Sigmoid colon (tissue), 7 donors: ENCODE measurements around the gene ITK. TPM values are rescaled to one million over a fixed set of nuclear protein-coding genes. Genes with fewer than 3 reads are reported as not detected.

ENCODE experiments used
- DNase-seq: peaks from one replicate; pipeline ENCODE4 v3.0.0-alpha.2; 2019
- H3K27ac ChIP-seq, 4 donors: fragments of 200-600 bp; sonication (generic); one replicate each; pipeline ENCODE4 v1.5.1; 2016 to 2019; ENCODE audit warnings: mild to moderate bottlenecking in 1 of 4
- H3K27me3 ChIP-seq, 3 donors: fragments of 200-600 bp; sonication (generic); one replicate each; pipeline ENCODE4 v1.5.1; 2019; ENCODE audit warnings: mild to moderate bottlenecking in 1 of 3
- H3K36me3 ChIP-seq, 4 donors: fragments of 200-600 bp; sonication (generic); one replicate each; pipeline ENCODE4 v1.5.1; 2016 to 2019
- H3K4me1 ChIP-seq, 4 donors: fragments of 200-600 bp; sonication (generic); one replicate each; pipeline ENCODE4 v1.5.1; 2017 to 2019
- H3K4me3 ChIP-seq, 4 donors: fragments of 200-600 bp; sonication (generic); one replicate each; pipeline ENCODE4 v1.5.1; 2017 to 2019; ENCODE audit warnings: mild to moderate bottlenecking in 2 of 4, moderate library complexity in 1 of 4
- H3K9me3 ChIP-seq, 4 donors: fragments of 200-600 bp in 3 of 4; sonication (generic) in 3 of 4; one replicate each; pipeline versions ENCODE4 v1.5.1 to v1.6.1; 2013 to 2019
- EP300 ChIP-seq, 4 donors: sonication (generic); formaldehyde crosslinking; IDR thresholded peaks; one replicate each; pipeline ENCODE4 v1.6.1; 2017; ENCODE audit warnings: antibody characterized with exemption in 4 of 4
- POLR2A ChIP-seq, 2 donors: fragments of 450-650 bp; IDR thresholded peaks; one replicate each; pipeline ENCODE4 v1.6.1; 2016; ENCODE audit warnings: antibody characterized with exemption in 2 of 2, mild to moderate bottlenecking in 2 of 2, moderate library complexity in 2 of 2
- POLR2AphosphoS5 ChIP-seq, 4 donors: sonication (generic); formaldehyde crosslinking; IDR thresholded peaks; one replicate each; pipeline ENCODE4 v1.6.1; 2017; ENCODE audit warnings: antibody characterized with exemption in 4 of 4
- WGBS, 2 donors: extraction: QIAGEN DNeasy Blood & Tissue Kit; methylation state at CpG; one replicate each; pipeline ENCODE4 v1.1.7; 2013; 5-methylcytosine and 5-hydroxymethylcytosine counted together
- intact Hi-C: fragments of 100-400 bp; cut with DNase I; formaldehyde crosslinking; loops from one replicate; pipeline ENCODE4 v1.15.1; 2023
- polyA plus RNA-seq, 3 donors: library from polyadenylated mRNA; stranded (reverse); fragments of 200-250 nt; gene quantifications; one replicate each; pipeline ENCODE4 v1.2.3, GENCODE V29; 2013
- total RNA-seq, 4 donors: library from RNA; depleted of rRNA; stranded (reverse); fragments of >200 nt; gene quantifications; one replicate each; pipeline ENCODE4 v1.1.0, GENCODE V29; 2016
- TF ChIP-seq, protein P1 (sequence below), 4 experiments: fragments of 450-650 bp in 3 of 4; fragments of 200-600 bp in 1 of 4; IDR thresholded peaks; one replicate each; pipeline ENCODE4 v1.5.1; 2016 to 2019; ENCODE audit warnings: antibody characterized with exemption in 4 of 4, mild to moderate bottlenecking in 3 of 4, moderate library complexity in 2 of 4
- donor health status: healthy with polysubstance abuse.
- donor health status: Bipolar disorder and iron deficiency.
- donor health status: healthy.

The ITK gene
- total and polyA plus RNA-seq, 7 donors, result 0.60 to 15.1 (median 1.5) TPM

DNA sequence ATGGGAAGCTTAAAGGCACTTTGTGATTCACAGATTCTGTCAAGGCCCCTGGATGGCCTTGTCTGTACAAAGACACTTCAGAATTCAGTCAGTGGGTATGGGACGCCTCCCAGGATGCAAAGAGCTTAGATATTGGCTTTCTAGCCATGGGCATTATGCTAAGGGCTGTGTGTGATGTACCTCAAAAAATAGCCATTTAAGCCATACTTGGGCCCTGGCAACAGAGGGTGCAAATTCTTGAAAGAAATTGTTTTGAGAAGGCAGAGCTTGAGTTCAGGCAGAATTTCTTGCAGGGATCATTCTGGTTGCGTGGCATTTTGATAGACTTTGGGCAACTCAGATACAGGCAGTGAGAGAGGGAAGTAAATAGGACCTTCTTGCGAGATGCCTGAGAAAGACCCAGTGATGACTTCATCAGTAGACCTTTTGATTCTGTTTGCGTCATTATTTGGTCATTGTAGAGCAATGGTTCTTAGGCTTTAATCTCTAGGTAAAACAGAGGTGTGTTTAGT lies 89.2 kb downstream of the ITK start:
- Histone ChIP-seq H3K9me3 (no peaks in the 10 kb centered on the region), H3K4me3 (no peak overlapping the region), H3K36me3 (no peaks in the 10 kb centered on the region), H3K27me3 (no peaks in the 10 kb centered on the region), H3K4me1 (peaks cover 0 to 13% (median 10%) of the 10 kb centered on the region in 4 donors), H3K27ac (no peak overlapping the region)
- no peak for DNase-seq
- intact Hi-C loops, result loop anchor here (5.0 to 10.0 kb wide), 2 partner anchors 128 to 475 kb away; partner anchors contain the start of genes LSM11 and MED7
- WGBS, 2 donors, result 78 to 90% methylated on average over 4 of the region's 4 CpGs
- TF ChIP-seq POLR2AphosphoS5 (IDR thresholded peaks at IDR 0.05), result no peak
- no peak for TF ChIP-seq EP300 (IDR thresholded peaks at IDR 0.05)
- TF ChIP-seq, protein P1, sequence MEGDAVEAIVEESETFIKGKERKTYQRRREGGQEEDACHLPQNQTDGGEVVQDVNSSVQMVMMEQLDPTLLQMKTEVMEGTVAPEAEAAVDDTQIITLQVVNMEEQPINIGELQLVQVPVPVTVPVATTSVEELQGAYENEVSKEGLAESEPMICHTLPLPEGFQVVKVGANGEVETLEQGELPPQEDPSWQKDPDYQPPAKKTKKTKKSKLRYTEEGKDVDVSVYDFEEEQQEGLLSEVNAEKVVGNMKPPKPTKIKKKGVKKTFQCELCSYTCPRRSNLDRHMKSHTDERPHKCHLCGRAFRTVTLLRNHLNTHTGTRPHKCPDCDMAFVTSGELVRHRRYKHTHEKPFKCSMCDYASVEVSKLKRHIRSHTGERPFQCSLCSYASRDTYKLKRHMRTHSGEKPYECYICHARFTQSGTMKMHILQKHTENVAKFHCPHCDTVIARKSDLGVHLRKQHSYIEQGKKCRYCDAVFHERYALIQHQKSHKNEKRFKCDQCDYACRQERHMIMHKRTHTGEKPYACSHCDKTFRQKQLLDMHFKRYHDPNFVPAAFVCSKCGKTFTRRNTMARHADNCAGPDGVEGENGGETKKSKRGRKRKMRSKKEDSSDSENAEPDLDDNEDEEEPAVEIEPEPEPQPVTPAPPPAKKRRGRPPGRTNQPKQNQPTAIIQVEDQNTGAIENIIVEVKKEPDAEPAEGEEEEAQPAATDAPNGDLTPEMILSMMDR (IDR thresholded peaks at IDR 0.05), result no peak
- TF ChIP-seq POLR2A (IDR thresholded peaks at IDR 0.05), result no peak

DNA sequence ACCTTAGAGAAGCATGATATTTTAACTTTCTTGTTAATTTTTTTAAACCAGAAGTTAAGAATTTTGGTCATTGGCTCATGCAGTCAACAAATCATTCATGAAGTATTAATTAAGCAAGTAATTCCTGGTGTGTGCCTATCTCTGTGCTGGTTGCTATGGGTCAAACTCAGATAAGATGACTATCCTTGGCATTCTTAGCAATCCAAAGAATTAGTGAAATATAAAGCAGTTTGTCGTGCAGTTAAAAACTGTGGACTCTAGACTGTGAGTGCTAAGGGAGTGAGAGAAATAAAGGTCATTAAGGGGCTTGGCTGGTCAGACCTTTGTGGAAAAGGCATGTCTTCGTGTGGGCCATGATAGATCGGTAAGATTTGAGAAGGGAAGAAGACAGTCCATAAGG lies 90.1 kb downstream of the ITK start:
- no peaks in the 10 kb centered on the region for H3K36me3 ChIP-seq
- TF ChIP-seq, protein P1 (IDR thresholded peaks at IDR 0.05), result no peak
- TF ChIP-seq POLR2A (IDR thresholded peaks at IDR 0.05), result no peak
- no peak for TF ChIP-seq POLR2AphosphoS5 (IDR thresholded peaks at IDR 0.05)
- no peak overlapping the region for H3K27ac ChIP-seq
- peaks cover 0 to 9% (median 6%) of the 10 kb centered on the region in 4 donors for H3K4me1 ChIP-seq
- H3K27me3 ChIP-seq, result no peaks in the 10 kb centered on the region
- no peak overlapping the region for H3K4me3 ChIP-seq
- intact Hi-C loops, result no loop called here
- no peaks in the 10 kb centered on the region for H3K9me3 ChIP-seq
- no peak for DNase-seq
- WGBS, 2 donors, result 63 to 79% methylated on average over 3 of the region's 3 CpGs

DNA sequence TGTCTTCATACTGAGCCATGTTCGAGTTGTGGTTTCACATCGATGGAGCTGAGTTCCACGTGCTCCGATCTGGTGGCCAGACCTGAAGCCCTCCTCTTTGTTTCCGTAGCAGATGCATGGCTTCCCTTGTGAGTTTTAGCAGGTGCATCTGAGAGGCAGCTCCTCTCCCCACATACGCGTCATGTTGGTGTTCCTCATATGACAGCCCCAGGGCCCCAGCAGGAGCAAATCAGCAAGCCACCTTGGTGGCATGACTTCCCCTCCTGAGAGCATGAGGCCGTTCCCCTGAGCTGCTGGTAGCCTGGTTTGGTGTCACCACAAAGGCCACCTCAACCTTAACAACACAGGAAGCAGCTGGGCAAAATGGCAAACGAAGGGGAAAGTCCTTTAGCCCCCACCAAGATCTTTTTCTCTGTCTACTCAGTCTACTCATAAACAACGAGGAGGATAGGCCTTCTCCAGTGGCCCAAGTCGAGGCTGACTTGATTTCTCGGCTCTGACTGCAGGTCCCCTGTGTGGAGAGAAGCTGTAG lies 91.2 kb downstream of the ITK start:
- TF ChIP-seq POLR2AphosphoS5 (IDR thresholded peaks at IDR 0.05) (no peak), EP300 (IDR thresholded peaks at IDR 0.05) (no peak), POLR2A (IDR thresholded peaks at IDR 0.05) (no peak)
- TF ChIP-seq, protein P1 (IDR thresholded peaks at IDR 0.05), result no peak
- Histone ChIP-seq H3K36me3 (no peaks in the 10 kb centered on the region), H3K4me1 (peaks cover 0 to 4% (median under 1%) of the 10 kb centered on the region in 4 donors), H3K27ac (no peak overlapping the region), H3K27me3 (no peaks in the 10 kb centered on the region), H3K4me3 (no peak overlapping the region), H3K9me3 (no peaks in the 10 kb centered on the region)
- WGBS, 2 donors, result 52 to 82% methylated on average over 12 of the region's 12 CpGs
- no peak for DNase-seq
- intact Hi-C loops, result no loop called here

DNA sequence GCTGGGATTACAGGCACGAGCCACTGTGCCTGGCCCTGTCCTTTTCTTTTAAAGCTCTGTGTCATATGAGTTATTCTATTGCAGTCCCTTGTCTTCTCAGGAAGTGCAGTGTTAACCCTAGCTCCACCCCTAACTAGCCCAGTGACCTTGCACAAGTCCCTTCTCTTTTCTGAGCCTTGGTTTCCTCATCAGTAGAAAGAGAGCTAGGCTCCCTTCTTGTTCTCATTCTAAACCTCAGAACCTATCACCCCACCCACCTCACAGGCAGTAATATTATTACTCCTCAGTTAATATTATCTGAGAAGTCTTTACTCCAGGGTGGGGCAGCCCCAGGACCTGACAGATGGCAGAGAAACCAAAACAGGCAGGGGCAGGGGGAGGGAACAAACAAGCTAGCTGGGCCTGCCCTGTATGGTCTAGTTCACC lies 92.5 kb downstream of the ITK start:
- Histone ChIP-seq H3K27ac (no peak overlapping the region), H3K27me3 (no peaks in the 10 kb centered on the region), H3K9me3 (no peaks in the 10 kb centered on the region), H3K4me1 (no peaks in the 10 kb centered on the region), H3K4me3 (no peak overlapping the region), H3K36me3 (no peaks in the 10 kb centered on the region)
- 51 to 53% methylated on average over 1 of the region's 1 CpG for whole genome bisulfite sequencing, 2 donors
- intact Hi-C loops, result no loop called here
- TF ChIP-seq EP300 (IDR thresholded peaks at IDR 0.05) (no peak), POLR2A (IDR thresholded peaks at IDR 0.05) (no peak), POLR2AphosphoS5 (IDR thresholded peaks at IDR 0.05) (no peak)
- TF ChIP-seq, protein P1 (IDR thresholded peaks at IDR 0.05), result no peak
- DNase-seq, result no peak

DNA sequence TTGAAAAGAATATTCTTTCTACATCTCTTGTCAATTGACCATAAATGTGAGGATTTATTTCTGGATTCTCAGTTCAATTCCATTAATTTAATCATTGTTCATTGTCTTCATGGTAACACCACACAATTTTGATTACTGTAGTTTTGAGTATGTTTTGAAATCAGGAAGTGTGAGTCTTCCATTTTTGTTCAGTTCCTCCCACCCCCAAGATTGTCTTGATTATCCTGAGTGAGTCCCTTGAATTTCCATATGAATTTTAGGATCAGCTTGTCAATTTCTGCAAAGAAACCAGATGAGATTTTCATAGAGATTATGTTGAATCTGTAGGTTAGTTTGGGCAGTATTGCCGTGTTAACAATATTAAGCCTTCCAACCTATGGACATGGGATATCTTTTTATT lies 94.8 kb downstream of the ITK start:
- H3K27ac ChIP-seq, result no peak overlapping the region
- 95 to 96% methylated on average over 1 of the region's 1 CpG for WGBS, 2 donors
- no peaks in the 10 kb centered on the region for H3K9me3 ChIP-seq
- intact Hi-C loops, result no loop called here
- no peaks in the 10 kb centered on the region for H3K4me1 ChIP-seq
- no peak for DNase-seq
- TF ChIP-seq, protein P1 (IDR thresholded peaks at IDR 0.05), result no peak
- TF ChIP-seq EP300 (IDR thresholded peaks at IDR 0.05), result no peak
- TF ChIP-seq POLR2A (IDR thresholded peaks at IDR 0.05), result no peak
- no peak for TF ChIP-seq POLR2AphosphoS5 (IDR thresholded peaks at IDR 0.05)
- H3K36me3 ChIP-seq, result no peaks in the 10 kb centered on the region
- H3K4me3 ChIP-seq, result no peak overlapping the region
- H3K27me3 ChIP-seq, result no peaks in the 10 kb centered on the region
